Sigmoid colon (tissue), 7 donors: Measurements from ENCODE around the gene ISL1. TPM values are rescaled to one million over a fixed set of nuclear protein-coding genes. Genes with fewer than 3 reads are reported as not detected.

Experiments used
- DNase-seq: peaks from one replicate; pipeline ENCODE4 v3.0.0-alpha.2; 2019
- H3K27ac ChIP-seq, 4 donors: fragments of 200-600 bp; sonication (generic); one replicate each; pipeline ENCODE4 v1.5.1; 2016 to 2019; ENCODE audit warnings: mild to moderate bottlenecking in 1 of 4
- H3K27me3 ChIP-seq, 3 donors: fragments of 200-600 bp; sonication (generic); one replicate each; pipeline ENCODE4 v1.5.1; 2019; ENCODE audit warnings: mild to moderate bottlenecking in 1 of 3
- H3K36me3 ChIP-seq, 4 donors: fragments of 200-600 bp; sonication (generic); one replicate each; pipeline ENCODE4 v1.5.1; 2016 to 2019
- H3K4me1 ChIP-seq, 4 donors: fragments of 200-600 bp; sonication (generic); one replicate each; pipeline ENCODE4 v1.5.1; 2017 to 2019
- H3K4me3 ChIP-seq, 4 donors: fragments of 200-600 bp; sonication (generic); one replicate each; pipeline ENCODE4 v1.5.1; 2017 to 2019; ENCODE audit warnings: mild to moderate bottlenecking in 2 of 4, moderate library complexity in 1 of 4
- H3K9me3 ChIP-seq, 4 donors: fragments of 200-600 bp in 3 of 4; sonication (generic) in 3 of 4; one replicate each; pipeline versions ENCODE4 v1.5.1 to v1.6.1; 2013 to 2019
- CTCF ChIP-seq, 4 experiments: fragments of 450-650 bp in 3 of 4; fragments of 200-600 bp in 1 of 4; IDR thresholded peaks; one replicate each; pipeline ENCODE4 v1.5.1; 2016 to 2019; ENCODE audit warnings: antibody characterized with exemption in 4 of 4, mild to moderate bottlenecking in 3 of 4, moderate library complexity in 2 of 4
- EP300 ChIP-seq, 4 donors: sonication (generic); formaldehyde crosslinking; IDR thresholded peaks; one replicate each; pipeline ENCODE4 v1.6.1; 2017; ENCODE audit warnings: antibody characterized with exemption in 4 of 4
- POLR2A ChIP-seq, 2 donors: fragments of 450-650 bp; IDR thresholded peaks; one replicate each; pipeline ENCODE4 v1.6.1; 2016; ENCODE audit warnings: antibody characterized with exemption in 2 of 2, mild to moderate bottlenecking in 2 of 2, moderate library complexity in 2 of 2
- POLR2AphosphoS5 ChIP-seq, 4 donors: sonication (generic); formaldehyde crosslinking; IDR thresholded peaks; one replicate each; pipeline ENCODE4 v1.6.1; 2017; ENCODE audit warnings: antibody characterized with exemption in 4 of 4
- WGBS, 2 donors: extraction: QIAGEN DNeasy Blood & Tissue Kit; methylation state at CpG; one replicate each; pipeline ENCODE4 v1.1.7; 2013; 5-methylcytosine and 5-hydroxymethylcytosine counted together
- intact Hi-C: fragments of 100-400 bp; cut with DNase I; formaldehyde crosslinking; loops from one replicate; pipeline ENCODE4 v1.15.1; 2023
- polyA plus RNA-seq, 3 donors: library from polyadenylated mRNA; stranded (reverse); fragments of 200-250 nt; gene quantifications; one replicate each; pipeline ENCODE4 v1.2.3, GENCODE V29; 2013
- total RNA-seq, 4 donors: library from RNA; depleted of rRNA; stranded (reverse); fragments of >200 nt; gene quantifications; one replicate each; pipeline ENCODE4 v1.1.0, GENCODE V29; 2016
- donor health status: healthy with polysubstance abuse.
- donor health status: Bipolar disorder and iron deficiency.
- donor health status: healthy.

Gene ISL1
- total and polyA plus RNA-seq, 7 donors = 0.46 to 1.2 (median 1.1) TPM

GRCh38 chr5:51371052-51371451, 12.2 kb upstream of the ISL1 start:
- TF ChIP-seq POLR2AphosphoS5 (IDR thresholded peaks at IDR 0.05) = no peak
- TF ChIP-seq CTCF (IDR thresholded peaks at IDR 0.05) = no peak
- no peak for TF ChIP-seq EP300 (IDR thresholded peaks at IDR 0.05)
- no peak for TF ChIP-seq POLR2A (IDR thresholded peaks at IDR 0.05)
- Histone ChIP-seq H3K9me3 (no peaks in the 10 kb centered on the region), H3K27ac (no peak overlapping the region)

GRCh38 chr5:51373880-51374523, 9.2 kb upstream of the ISL1 start:
- Histone ChIP-seq H3K4me3 (no peak overlapping the region), H3K4me1 (no peaks in the 10 kb centered on the region), H3K9me3 (no peaks in the 10 kb centered on the region), H3K27ac (no peak overlapping the region), H3K27me3 (peaks cover 0 to 31% (median 3%) of the 10 kb centered on the region in 3 donors), H3K36me3 (no peaks in the 10 kb centered on the region)
- no peak for TF ChIP-seq CTCF (IDR thresholded peaks at IDR 0.05)
- no peak for TF ChIP-seq POLR2A (IDR thresholded peaks at IDR 0.05)
- TF ChIP-seq POLR2AphosphoS5 (IDR thresholded peaks at IDR 0.05) = no peak
- no peak for TF ChIP-seq EP300 (IDR thresholded peaks at IDR 0.05)
- 6 to 27% methylated on average over 3 of the region's 3 CpGs for WGBS, 2 donors
- no peak for DNase-seq
- intact Hi-C loops = no loop called here

More at GRCh38 chr5:51371052-51371451, 12.2 kb upstream of the ISL1 start:
- Histone ChIP-seq H3K4me3 (no peak overlapping the region), H3K27me3 (peaks cover 0 to 2% (median 0%) of the 10 kb centered on the region in 3 donors), H3K36me3 (no peaks in the 10 kb centered on the region), H3K4me1 (no peaks in the 10 kb centered on the region)
- WGBS, 2 donors = 60 to 72% methylated on average over 2 of the region's 2 CpGs
- no peak for DNase-seq
- intact Hi-C loops = no loop called here

GRCh38 chr5:51375084-51375483, 8.2 kb upstream of the ISL1 start:
- DNase-seq = no peak
- intact Hi-C loops = no loop called here
- H3K27me3 ChIP-seq = peaks cover 0 to 42% (median 3%) of the 10 kb centered on the region in 3 donors
- TF ChIP-seq CTCF (IDR thresholded peaks at IDR 0.05) (no peak), POLR2AphosphoS5 (IDR thresholded peaks at IDR 0.05) (no peak), EP300 (IDR thresholded peaks at IDR 0.05) (no peak), POLR2A (IDR thresholded peaks at IDR 0.05) (no peak)
- no peak overlapping the region for H3K4me3 ChIP-seq
- H3K36me3 ChIP-seq = no peaks in the 10 kb centered on the region
- H3K27ac ChIP-seq = no peak overlapping the region
- no peaks in the 10 kb centered on the region for H3K9me3 ChIP-seq
- WGBS, 2 donors = 94 to 95% methylated on average over 7 of the region's 7 CpGs
- no peaks in the 10 kb centered on the region for H3K4me1 ChIP-seq

- 28 to 41% methylated on average over 3 of the region's 3 CpGs for WGBS, 2 donors
- Histone ChIP-seq H3K27me3 (peaks cover 0 to 55% (median 3%) of the 10 kb centered on the region in 3 donors), H3K27ac (no peak overlapping the region), H3K36me3 (no peaks in the 10 kb centered on the region), H3K4me1 (no peaks in the 10 kb centered on the region), H3K9me3 (no peaks in the 10 kb centered on the region), H3K4me3 (no peak overlapping the region)
- TF ChIP-seq POLR2AphosphoS5 (IDR thresholded peaks at IDR 0.05) (no peak), CTCF (IDR thresholded peaks at IDR 0.05) (no peak)
- no peak for DNase-seq
- intact Hi-C loops = no loop called here
Observed at GRCh38 chr5:51376509-51376908, 6.7 kb upstream of the ISL1 start.
